ENCODE data around the gene CFAP119.

CFAP119 gene

DNA sequence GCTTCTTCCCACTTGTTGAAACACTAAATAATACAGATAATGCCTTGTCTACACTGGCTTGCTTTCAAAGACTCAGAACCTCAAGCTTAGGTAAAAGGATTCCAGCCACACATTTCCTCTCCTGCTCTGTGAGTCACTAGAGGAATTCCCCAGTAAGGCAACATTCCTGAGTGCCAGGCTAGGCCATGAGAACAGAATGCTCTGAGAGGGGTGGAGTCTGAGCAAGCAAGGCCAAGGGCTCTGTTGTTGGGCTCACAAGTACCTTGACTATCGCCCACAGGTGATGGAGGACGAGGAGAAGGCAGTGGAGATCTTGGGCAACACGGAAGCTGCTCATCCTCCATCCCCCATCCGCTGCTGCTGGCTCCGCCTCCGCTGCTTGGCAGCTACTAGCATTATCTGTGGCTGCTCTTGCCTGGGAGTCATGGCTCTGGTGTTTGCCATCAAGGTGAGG is 20.4 kb downstream of the CFAP119 start:
- no peak for DNase-seq (ENCODE audit: low read depth in 2 of 2, low spot score in 1 of 2)

DNA sequence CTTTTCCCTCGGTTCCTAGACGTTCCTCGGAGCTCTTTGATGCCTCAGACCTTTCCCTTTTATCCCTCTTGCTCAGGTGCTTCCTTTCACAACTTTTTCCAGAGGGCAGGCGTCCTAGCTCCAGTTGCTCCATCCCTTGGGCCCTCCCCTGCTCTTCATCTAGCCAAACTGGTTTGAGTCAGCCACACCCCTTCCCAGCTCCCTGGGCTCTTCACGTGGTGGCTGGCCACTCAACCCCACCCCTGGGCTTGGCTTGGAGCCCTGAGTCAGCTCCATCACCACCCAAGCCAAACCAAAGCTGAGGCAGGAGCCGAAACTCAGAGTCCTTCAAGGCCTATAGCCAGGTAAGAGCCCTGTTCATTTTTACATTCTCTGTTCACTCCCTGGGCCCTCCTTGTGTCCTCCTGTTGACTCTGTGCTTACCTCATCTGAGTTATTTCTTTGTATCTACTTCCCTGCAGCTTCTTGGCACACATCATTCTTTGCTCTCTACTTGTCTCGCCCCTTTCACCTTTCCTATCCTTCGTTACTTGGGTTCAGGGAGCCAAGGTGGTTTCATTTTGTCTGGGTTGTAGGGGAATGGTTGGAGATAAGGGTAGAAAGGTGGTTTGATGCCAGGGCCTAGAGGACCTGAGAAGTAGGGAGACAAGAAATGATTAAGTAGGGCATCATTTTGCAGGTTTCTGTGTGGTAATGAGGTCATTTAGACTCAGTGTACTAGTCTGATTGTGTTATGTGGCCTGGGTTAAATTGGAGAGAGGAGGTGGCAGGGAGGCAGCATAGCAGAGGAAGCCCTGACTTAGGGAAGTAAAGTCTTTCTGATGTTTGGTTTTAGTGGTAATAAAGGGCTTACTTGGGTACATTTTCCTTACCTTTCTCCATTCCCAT is 21.3 kb downstream of the CFAP119 start:
- no peak for DNase-seq (ENCODE audit: low read depth in 2 of 2, low spot score in 1 of 2)

DNA sequence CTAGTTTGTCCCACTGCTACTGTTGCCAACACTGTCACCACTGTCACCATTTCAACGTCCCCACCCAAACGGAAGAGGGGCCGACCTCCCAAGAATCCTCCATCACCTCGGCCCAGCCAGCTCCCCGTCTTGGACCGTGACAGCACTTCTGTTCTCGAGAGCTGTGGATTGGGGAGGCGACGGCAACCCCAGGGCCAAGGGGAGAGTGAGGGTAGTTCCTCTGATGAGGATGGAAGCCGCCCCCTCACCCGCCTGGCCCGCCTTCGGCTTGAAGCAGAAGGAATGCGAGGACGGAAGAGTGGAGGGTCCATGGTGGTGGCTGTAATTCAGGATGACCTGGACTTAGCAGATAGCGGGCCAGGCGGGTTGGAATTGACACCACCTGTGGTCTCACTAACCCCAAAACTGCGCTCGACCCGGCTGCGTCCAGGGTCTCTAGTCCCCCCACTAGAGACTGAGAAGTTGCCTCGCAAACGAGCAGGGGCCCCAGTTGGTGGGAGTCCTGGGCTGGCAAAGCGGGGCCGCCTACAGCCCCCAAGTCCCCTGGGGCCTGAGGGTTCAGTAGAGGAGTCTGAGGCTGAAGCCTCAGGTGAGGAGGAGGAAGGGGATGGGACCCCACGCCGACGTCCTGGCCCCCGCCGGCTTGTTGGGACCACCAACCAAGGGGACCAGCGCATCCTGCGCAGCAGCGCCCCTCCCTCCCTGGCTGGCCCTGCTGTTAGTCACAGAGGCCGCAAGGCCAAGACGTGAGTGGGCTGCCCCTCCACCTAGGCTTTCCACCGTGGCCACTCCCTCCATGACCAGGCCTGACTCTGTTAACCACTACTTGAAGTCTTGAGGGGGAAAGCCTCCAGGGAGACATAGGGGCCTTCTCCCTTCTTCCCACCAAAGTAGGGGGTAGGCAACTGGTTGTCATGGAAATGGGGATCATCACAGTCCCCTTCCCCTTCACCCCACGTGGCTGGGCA is 22.6 kb downstream of the CFAP119 start:
- no peak for DNase-seq (ENCODE audit: low read depth in 2 of 2, low spot score in 1 of 2)

DNA sequence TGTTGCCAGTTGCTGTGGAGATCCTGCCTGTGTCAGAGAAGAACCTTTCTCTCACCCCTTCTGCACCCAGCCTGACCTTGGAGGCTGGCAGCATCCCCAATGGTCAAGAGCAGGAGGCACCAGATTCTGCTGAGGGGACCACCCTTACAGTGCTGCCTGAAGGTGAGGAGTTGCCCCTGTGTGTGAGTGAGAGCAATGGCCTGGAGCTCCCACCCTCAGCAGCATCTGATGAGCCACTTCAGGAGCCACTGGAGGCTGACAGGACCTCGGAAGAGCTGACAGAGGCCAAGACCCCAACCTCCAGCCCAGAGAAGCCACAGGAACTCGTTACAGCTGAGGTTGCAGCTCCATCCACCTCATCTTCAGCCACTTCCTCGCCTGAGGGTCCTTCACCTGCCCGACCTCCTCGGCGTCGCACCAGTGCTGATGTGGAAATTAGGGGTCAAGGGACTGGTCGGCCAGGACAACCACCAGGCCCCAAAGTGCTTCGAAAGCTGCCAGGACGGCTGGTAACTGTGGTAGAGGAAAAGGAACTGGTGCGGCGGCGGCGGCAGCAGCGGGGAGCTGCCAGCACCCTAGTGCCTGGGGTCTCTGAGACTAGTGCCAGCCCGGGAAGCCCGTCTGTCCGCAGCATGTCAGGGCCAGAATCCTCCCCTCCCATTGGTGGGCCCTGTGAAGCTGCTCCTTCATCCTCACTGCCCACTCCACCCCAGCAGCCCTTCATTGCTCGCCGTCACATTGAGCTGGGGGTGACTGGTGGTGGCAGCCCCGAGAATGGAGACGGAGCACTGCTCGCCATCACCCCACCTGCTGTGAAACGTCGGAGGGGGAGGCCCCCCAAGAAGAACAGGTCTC is 23.8 kb downstream of the CFAP119 start:
- no peak for DNase-seq (ENCODE audit: low read depth in 2 of 2, low spot score in 1 of 2)

DNA sequence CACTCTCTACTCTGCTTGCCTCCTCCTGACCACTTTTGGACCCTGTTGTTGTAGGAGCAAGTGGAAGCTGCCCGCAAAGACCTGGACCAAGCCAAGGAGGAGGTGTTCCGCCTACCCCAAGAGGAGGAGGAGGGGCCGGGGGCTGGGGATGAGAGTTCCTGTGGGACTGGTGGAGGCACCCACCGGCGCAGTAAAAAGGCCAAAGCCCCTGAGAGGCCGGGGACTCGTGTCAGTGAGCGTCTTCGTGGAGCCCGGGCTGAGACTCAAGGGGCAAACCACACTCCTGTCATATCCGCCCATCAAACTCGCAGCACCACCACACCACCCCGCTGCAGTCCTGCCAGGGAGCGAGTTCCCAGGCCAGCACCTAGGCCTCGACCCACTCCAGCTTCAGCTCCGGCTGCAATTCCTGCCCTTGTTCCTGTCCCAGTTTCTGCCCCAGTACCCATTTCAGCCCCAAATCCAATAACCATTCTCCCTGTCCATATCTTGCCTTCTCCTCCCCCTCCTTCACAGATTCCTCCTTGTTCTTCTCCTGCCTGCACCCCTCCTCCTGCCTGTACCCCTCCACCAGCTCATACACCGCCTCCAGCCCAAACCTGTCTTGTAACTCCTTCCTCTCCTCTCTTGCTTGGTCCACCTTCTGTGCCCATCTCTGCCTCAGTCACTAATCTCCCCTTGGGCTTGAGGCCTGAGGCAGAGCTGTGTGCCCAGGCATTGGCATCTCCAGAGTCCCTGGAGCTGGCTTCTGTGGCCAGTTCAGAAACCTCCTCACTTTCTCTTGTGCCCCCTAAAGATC is 24.7 kb downstream of the CFAP119 start:
- DNase-seq (ENCODE audit: low read depth in 2 of 2, low spot score in 1 of 2): no peak

DNA sequence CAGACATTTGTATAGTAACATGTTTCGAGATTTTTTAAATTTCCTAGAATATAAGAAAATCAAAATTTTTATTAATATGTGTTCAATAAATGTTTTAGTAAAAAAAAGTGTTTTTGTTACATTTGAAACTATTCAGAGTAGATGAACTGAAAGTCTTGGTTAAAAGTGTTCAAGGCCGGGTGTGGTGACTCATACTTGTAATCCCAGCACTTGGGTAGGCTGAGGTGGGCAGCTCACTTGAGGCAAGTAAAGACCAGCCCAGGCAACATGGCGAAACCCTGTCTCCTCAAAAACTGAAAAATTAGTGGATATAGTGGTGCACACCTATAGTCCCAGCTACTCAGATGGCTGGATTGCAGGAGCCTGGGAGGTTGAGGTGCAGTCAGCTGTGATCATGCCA is 30.5 kb downstream of the CFAP119 start:
- no peak for DNase-seq (ENCODE audit: low read depth in 2 of 2, low spot score in 1 of 2)

DNA sequence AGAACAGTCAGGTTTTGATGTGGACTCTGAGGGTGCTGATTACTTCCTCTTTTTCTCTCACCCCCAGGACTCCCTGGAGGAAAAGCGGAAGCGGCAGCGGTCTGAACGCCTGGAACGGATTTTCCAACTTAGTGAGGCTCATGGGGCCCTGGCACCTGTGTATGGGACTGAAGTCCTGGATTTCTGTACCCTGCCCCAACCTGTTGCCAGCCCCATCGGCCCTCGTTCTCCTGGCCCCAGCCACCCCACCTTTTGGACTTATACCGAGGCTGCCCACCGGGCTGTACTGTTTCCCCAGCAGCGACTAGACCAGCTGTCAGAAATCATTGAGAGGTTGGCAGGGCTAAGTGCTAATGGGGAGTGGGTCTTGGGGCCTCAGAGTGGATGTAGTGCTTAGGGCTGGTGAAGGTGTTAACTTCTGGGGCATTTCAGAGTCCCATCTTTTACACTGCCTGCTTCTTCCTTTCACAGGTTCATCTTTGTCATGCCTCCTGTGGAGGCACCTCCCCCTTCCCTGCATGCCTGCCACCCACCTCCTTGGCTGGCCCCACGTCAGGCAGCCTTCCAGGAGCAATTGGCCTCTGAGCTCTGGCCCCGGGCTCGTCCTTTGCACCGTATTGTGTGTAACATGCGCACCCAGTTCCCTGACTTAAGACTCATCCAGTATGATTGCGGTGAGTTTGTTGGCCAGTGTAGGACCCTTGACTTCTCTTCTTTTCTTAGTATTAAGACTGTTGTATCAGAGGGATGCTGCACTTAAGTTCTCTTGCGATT is 32.8 kb downstream of the CFAP119 start:
- no peak for DNase-seq (ENCODE audit: low read depth in 2 of 2, low spot score in 1 of 2)

DNA sequence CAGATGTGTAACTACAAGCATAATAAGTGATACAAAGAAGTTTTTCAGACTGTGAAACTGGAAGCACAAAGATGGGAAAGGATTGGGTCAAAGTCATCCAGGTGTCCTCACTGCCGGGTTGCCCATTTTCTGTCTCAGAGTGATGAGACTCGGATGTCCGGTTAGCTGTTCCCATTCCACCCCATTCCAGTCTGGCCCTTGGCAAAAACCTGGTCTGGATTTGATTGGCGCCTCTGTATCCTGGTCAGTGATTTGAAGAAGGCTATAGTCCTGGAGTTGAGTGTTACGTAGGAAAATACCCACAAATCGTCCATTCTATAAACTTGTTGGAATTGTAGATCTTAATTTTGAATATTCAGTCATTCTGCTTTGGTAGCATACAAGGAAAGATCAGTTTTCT is 33.5 kb downstream of the CFAP119 start:
- no peak for DNase-seq (ENCODE audit: low read depth in 2 of 2, low spot score in 1 of 2)

DNA sequence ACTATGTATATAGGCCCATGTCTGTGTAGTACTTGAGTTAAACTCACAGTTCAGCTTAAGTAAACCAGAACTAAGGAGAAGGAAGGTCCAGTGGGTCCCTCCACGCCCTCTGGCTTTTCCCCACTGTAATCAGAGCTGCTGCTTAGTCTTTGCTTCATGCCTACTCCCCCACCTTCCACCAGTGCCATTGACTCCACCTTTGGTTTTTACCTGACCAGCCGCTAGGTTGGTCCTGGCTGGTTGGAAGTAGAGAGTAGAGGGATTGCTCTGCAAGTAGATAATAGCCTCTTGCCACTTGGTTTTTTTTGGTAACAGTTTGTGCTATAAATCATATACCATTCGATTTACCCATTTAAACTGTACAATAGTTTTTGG is 36.5 kb downstream of the CFAP119 start:
- DNase-seq (ENCODE audit: low read depth in 2 of 2, low spot score in 1 of 2): no peak

DNA sequence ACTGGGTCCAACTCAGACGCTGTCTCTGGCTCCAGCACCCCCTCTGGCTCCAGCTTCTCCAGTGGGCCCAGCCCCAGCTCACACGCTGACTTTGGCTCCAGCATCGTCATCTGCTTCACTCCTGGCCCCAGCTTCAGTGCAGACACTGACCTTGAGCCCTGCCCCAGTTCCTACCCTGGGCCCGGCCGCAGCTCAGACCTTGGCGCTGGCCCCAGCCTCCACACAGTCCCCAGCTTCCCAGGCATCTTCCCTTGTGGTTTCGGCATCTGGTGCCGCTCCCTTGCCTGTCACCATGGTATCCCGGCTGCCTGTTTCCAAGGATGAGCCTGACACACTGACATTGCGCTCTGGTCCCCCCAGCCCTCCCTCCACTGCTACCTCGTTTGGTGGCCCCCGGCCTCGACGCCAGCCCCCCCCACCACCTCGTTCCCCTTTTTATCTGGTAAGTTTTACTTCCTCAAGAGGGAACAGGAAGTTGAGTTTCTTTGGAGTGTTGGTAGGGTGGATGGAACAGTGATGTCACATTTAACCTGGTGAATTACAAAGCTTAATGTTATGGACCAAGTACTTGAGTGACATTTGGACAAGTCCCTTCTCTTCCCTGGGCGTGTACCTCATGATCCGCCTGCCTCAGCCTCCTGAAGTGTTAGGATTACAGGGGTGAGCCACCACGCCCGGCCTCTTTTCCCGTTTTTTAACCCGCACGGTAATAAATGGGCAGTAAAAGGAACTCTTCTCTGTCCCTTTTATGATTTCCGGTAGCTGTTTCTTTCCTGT is 37.0 kb downstream of the CFAP119 start:
- DNase-seq (ENCODE audit: low read depth in 2 of 2, low spot score in 1 of 2): no peak

DNA sequence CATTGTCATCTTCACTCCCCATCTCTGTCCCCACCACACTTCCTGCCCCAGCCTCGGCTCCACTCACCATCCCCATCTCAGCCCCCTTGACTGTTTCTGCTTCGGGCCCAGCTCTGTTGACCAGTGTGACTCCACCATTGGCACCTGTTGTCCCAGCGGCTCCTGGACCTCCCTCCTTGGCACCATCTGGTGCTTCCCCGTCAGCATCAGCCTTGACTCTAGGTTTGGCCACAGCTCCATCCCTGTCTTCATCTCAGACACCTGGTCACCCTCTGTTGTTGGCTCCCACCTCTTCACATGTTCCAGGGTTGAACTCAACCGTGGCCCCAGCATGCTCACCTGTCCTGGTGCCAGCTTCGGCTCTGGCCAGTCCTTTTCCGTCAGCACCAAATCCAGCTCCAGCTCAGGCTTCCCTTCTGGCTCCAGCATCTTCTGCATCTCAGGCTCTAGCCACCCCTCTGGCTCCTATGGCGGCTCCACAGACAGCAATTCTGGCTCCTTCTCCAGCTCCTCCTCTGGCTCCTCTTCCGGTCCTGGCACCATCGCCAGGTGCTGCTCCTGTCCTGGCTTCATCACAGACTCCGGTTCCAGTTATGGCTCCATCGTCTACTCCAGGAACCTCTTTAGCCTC is 38.0 kb downstream of the CFAP119 start:
- no peak for DNase-seq (ENCODE audit: low read depth in 2 of 2, low spot score in 1 of 2)

DNA sequence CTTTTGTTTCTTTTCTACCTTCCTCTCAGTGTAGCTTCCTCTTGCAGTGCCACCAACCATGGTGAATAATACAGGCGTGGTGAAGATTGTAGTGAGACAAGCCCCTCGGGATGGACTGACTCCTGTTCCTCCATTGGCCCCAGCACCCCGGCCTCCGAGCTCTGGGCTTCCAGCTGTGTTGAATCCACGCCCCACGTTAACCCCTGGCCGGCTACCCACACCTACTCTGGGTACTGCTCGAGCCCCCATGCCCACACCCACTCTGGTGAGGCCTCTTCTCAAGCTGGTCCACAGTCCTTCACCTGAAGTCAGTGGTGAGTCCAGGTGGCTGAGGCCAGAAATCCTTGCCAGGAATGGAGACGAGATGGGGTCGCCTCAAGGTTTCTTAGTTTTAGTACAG is 38.9 kb downstream of the CFAP119 start:
- DNase-seq (ENCODE audit: low read depth in 2 of 2, low spot score in 1 of 2): no peak

DNA sequence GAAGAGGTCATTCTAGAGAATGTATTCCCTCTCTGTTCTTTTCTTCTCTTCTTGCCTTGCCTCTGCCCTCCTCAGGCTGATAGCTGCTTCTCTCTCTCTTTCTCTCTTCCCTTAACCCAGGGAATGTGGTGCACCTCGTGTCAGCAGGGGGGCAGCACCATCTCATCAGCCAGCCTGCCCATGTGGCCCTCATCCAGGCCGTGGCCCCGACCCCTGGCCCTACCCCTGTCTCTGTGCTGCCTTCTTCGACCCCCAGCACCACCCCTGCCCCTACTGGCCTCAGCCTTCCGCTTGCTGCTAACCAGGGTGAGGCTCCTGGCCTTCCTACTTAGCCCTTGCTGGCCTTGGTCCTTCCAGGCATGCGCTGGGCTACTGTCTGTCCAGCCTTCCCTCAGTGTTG is 39.4 kb downstream of the CFAP119 start:
- no peak for DNase-seq (ENCODE audit: low read depth in 2 of 2, low spot score in 1 of 2)

DNA sequence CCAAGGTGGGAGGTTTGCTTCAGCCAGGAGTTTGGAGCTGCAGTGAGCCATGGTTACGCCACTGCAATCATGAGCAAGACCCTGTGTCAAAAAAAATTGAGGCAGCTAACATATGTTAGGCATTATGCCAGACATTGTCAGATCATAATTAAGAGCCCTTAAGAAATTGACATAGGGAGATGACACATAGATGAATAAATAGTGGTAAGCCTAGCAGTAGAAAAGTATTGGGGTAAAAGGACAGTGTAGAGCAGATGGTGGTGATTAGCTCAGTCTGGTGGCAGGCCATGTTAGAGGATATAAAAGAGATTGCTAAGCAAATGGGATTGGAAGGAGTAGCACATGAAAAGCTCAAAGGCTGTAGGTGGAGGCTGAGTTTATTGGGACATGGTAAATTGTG is 40.3 kb downstream of the CFAP119 start:
- DNase-seq (ENCODE audit: low read depth in 2 of 2, low spot score in 1 of 2): no peak

DNA sequence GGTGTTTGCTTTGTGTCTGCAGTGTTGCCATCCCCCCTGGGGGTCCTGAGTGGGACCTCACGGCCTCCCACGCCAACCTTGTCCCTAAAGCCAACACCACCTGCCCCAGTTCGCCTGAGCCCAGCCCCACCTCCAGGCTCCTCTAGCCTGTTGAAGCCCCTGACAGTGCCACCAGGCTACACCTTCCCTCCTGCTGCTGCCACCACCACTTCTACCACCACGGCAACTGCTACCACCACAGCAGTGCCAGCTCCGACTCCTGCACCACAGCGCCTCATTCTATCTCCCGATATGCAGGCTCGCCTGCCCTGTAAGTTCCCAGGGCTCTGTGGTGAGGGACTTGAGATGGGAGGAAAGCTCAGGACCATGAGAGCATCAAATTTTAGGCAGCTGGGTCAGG is 40.7 kb downstream of the CFAP119 start:
- DNase-seq (ENCODE audit: low read depth in 2 of 2, low spot score in 1 of 2): no peak

DNA sequence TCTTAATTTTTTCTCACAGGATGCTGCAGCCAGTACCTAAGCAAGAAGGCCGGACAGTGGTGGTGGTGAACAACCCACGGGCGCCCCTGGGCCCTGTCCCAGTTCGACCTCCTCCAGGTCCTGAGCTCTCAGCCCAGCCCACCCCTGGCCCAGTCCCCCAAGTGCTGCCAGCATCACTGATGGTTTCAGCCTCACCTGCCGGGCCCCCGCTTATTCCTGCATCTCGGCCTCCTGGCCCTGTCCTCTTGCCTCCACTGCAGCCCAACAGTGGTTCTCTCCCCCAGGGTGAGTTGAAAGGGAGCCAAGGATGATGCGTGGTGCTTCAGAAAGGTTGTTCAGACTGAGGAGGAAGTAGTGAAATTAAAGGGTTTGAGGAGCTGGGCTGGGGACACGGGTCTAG is 41.2 kb downstream of the CFAP119 start:
- no peak for DNase-seq (ENCODE audit: low read depth in 2 of 2, low spot score in 1 of 2)

DNA sequence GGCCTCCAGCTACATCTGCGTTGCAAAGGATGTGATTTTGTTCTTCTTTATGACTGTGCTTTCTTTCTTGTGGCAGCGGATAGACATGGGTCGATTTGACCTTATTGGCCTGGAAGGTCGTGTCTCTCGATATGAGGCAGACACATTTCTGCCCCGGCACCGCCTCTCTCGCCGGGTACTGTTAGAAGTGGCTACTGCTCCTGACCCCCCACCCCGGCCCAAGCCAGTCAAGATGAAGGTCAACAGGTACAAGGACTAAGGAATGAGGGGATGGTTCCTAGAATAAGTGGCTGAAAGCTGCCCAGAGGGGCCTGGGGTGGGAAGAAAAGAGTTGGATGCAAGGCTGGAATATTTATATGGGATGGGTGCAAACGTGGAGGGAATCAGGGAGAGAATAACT is 41.8 kb downstream of the CFAP119 start:
- no peak for DNase-seq (ENCODE audit: low read depth in 2 of 2, low spot score in 1 of 2)

DNA sequence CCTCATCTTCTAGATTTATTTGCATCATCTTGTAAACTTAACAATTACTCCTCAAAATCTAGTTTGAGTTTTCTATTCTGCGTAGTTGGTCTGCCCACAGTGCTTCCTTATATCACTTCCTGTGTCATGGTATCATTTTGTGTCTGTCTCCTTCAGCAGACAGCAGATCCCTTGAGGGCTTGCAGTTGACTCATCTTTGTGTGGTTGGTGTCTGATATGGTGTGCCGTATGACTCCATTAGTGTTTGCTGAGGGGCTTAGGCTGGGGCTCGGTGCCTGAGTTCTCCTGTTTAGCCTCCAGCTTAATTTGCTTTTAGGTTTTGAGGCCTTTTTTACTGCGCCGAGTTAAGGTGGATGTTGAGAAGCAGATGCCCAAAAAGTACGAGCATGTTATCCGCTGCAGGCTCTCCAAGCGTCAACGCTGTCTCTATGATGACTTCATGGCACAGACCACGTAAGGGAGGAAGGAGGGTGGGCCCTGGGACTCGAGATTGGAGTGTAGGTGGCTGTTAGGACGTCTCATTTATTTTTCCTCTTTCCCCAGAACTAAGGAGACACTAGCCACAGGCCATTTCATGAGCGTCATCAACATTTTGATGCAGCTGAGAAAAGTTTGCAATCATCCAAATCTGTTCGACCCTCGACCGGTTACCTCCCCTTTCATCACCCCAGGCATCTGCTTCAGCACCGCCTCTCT is 46.0 kb downstream of the CFAP119 start:
- peak in 1 of 2 donors; percentile 27 for DNase-seq (ENCODE audit: low read depth in 2 of 2, low spot score in 1 of 2)
